Kidney (tissue), 14 donors: ENCODE results near the gene DHX30. TPM values are rescaled to one million over a fixed set of nuclear protein-coding genes. Genes with fewer than 3 reads are reported as not detected.

Experiments
- DNase-seq, 5 donors: peaks; one replicate each; pipeline ENCODE4 v3.0.0-alpha.2; 2013 to 2020
- FAIRE-seq: peaks from 2 replicates; lab custom pipeline; 2012; peaks lifted over from hg19 to GRCh38; lab: Jason Lieb, UNC
- H3K27ac ChIP-seq, 2 donors: one replicate each; pipeline ENCODE4 v1.7.0; 2013; ENCODE audit warnings: low read depth in 2 of 2, low read length in 2 of 2, inconsistent platforms in 1 of 2
- H3K27me3 ChIP-seq: one replicate; pipeline ENCODE4 v1.7.1; 2013; ENCODE audit warnings: low read length, inconsistent platforms; ENCODE audit not compliant: control insufficient read depth, insufficient read depth
- H3K36me3 ChIP-seq, 3 donors: one replicate each; pipeline versions ENCODE4 v1.7.0 to v1.7.1; 2013; ENCODE audit warnings: low read length in 3 of 3, control low read depth in 1 of 3, inconsistent platforms in 1 of 3; ENCODE audit not compliant: insufficient read depth in 3 of 3, control insufficient read depth in 2 of 3
- H3K4me1 ChIP-seq, 3 donors: one replicate each; pipeline versions ENCODE4 v1.7.0 to v1.7.1; 2013; ENCODE audit warnings: low read length in 3 of 3, inconsistent platforms in 1 of 3, low read depth in 1 of 3; ENCODE audit not compliant: control insufficient read depth in 2 of 3, insufficient read depth in 2 of 3
- H3K4me3 ChIP-seq, 3 donors: one replicate each; pipeline versions ENCODE4 v1.7.0 to v1.8.1; 2013; ENCODE audit warnings: low read length in 3 of 3, control low read depth in 1 of 3, inconsistent platforms in 1 of 3
- H3K9ac ChIP-seq, 3 donors: one replicate each; pipeline versions ENCODE4 v1.7.0 to v1.7.1; 2013; ENCODE audit warnings: low read length in 3 of 3, control low read depth in 1 of 3, inconsistent platforms in 1 of 3
- H3K9me3 ChIP-seq, 3 donors: one replicate each; pipeline versions ENCODE4 v1.7.0 to v1.7.1; 2013; ENCODE audit warnings: low read length in 3 of 3, control low read depth in 1 of 3, inconsistent platforms in 1 of 3; ENCODE audit not compliant: control insufficient read depth in 2 of 3, insufficient read depth in 1 of 3
- intact Hi-C: fragments of 100-400 bp; cut with DNase I; formaldehyde crosslinking; loops from one replicate; pipeline ENCODE4 v1.11.1; 2022
- polyA plus RNA-seq: library from polyadenylated mRNA; stranded (reverse); fragments of 350-450 nt; fragmentation: Illumina TruSeq; extraction: RNeasy Lipid Tissue Mini Kit (QIAGEN cat#74804); gene quantifications from one replicate; pipeline ENCODE4 v1.2.3, GENCODE V29; 2014; ENCODE audit warnings: low read depth, low replicate concordance; ENCODE audit not compliant: insufficient read depth
- total RNA-seq: library from RNA; stranded (reverse); fragmentation: NEBNext Ultra II Directional; extraction: Animal tissue kit (Norgen Biotek cat#: 25700); gene quantifications from one replicate; pipeline ENCODE4 v1.2.1, GENCODE V29; 2021
- TF ChIP-seq, protein P1 (sequence below): IDR thresholded peaks from 3 replicates; pipeline ENCODE4 v1.5.1; 2012; ENCODE audit warnings: mild to moderate bottlenecking, moderate library complexity, borderline replicate concordance; ENCODE audit not compliant: insufficient read depth; ENCODE audit errors: extremely low read depth
- donor health status: control.
- donor health status: control.
- donor health status: control.
- donor health status: control.
- donor health status: control.
- donor health status: DM: yes; HTN: yes; CAD: no.
- donor health status: Normal renal cell carcinoma (clear cell type).

The DHX30 gene
- total and polyA plus RNA-seq, 2 donors from 2014 or later: 37.8 to 59.7 TPM

DNA sequence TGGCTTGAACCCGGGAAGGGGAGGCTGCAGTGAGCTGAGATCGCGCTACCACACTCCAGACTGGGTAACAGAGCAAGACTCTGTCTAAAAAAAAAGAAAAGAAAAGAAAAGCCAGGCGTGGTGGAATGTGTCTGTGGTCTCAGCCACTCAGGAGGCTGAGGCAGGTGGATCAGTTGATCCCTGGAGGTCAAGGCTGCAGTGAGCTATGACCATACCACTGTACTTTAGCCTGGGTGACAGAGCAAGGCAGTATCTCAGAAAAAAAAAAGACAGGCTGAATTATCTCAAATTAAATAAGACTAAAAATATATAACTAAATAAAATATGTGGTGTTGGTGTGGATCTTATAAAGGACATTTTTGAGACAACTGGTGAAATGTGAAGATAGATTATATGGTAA lies 41.9 kb upstream of the DHX30 start:
- DNase-seq: no peak
- H3K27ac ChIP-seq: no peak overlapping the region
- intact Hi-C loops: no loop called here
- no peak overlapping the region for H3K4me3 ChIP-seq
- FAIRE-seq: no peak
- H3K36me3 ChIP-seq: peaks cover 0 to 10% (median 2%) of the 10 kb centered on the region in 3 donors
- no peak overlapping the region for H3K9ac ChIP-seq
- H3K9me3 ChIP-seq: no peaks in the 10 kb centered on the region
- H3K4me1 ChIP-seq: no peaks in the 10 kb centered on the region
- H3K27me3 ChIP-seq: no peaks in the 10 kb centered on the region
- TF ChIP-seq, protein P1, sequence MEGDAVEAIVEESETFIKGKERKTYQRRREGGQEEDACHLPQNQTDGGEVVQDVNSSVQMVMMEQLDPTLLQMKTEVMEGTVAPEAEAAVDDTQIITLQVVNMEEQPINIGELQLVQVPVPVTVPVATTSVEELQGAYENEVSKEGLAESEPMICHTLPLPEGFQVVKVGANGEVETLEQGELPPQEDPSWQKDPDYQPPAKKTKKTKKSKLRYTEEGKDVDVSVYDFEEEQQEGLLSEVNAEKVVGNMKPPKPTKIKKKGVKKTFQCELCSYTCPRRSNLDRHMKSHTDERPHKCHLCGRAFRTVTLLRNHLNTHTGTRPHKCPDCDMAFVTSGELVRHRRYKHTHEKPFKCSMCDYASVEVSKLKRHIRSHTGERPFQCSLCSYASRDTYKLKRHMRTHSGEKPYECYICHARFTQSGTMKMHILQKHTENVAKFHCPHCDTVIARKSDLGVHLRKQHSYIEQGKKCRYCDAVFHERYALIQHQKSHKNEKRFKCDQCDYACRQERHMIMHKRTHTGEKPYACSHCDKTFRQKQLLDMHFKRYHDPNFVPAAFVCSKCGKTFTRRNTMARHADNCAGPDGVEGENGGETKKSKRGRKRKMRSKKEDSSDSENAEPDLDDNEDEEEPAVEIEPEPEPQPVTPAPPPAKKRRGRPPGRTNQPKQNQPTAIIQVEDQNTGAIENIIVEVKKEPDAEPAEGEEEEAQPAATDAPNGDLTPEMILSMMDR: no peak

DNA sequence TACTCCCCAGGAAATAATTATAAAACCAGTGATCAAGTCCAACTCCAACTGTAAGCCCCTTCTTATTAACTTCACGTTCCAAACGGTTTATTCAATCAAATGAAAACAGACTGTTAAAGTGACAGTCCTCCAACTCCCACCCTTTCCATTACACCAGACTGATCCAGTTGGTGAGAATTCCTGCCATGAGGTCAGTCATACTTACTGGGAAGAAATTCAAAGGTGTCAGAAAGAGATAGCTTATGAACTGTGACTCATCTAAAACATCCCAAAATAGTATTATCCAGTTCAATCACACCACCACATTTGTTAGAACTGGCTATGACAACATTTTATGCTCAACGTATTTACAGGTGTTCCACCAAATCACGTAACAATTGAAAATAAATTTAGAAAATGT lies 40.7 kb upstream of the DHX30 start:
- no peaks in the 10 kb centered on the region for H3K4me1 ChIP-seq
- DNase-seq: no peak
- H3K9me3 ChIP-seq: no peaks in the 10 kb centered on the region
- no peak overlapping the region for H3K27ac ChIP-seq
- intact Hi-C loops: no loop called here
- H3K4me3 ChIP-seq: no peak overlapping the region
- H3K9ac ChIP-seq: no peak overlapping the region
- peaks cover 0 to 3% (median 0%) of the 10 kb centered on the region in 3 donors for H3K36me3 ChIP-seq
- no peaks in the 10 kb centered on the region for H3K27me3 ChIP-seq
- TF ChIP-seq, protein P1: no peak
- no peak for FAIRE-seq

DNA sequence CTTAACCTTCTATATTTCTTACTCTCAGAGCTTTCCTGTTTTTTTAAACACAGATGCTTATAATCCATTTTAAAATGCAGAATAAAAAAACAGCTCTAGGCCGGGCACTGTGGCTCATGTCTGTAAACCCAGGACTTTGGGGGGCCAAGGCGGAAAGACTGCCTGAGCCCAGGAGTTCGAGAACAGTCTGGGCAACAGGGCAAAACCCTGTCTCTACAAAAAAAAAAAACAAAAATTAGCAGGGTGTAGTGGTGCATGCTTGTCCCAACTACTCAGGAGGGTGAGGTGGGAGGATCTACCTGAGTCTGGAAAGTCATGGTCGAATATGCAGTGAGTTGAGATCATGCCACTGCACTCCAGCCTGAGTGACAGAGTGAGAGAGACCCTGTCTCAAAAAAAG lies 36.8 kb upstream of the DHX30 start:
- H3K27ac ChIP-seq: no peak overlapping the region
- no peak for FAIRE-seq
- no peaks in the 10 kb centered on the region for H3K4me1 ChIP-seq
- H3K9me3 ChIP-seq: no peaks in the 10 kb centered on the region
- H3K4me3 ChIP-seq: no peak overlapping the region
- no peak for DNase-seq
- TF ChIP-seq, protein P1: no peak
- H3K9ac ChIP-seq: no peak overlapping the region
- intact Hi-C loops: no loop called here
- peaks cover 0 to 3% (median 0%) of the 10 kb centered on the region in 3 donors for H3K36me3 ChIP-seq
- H3K27me3 ChIP-seq: no peaks in the 10 kb centered on the region

DNA sequence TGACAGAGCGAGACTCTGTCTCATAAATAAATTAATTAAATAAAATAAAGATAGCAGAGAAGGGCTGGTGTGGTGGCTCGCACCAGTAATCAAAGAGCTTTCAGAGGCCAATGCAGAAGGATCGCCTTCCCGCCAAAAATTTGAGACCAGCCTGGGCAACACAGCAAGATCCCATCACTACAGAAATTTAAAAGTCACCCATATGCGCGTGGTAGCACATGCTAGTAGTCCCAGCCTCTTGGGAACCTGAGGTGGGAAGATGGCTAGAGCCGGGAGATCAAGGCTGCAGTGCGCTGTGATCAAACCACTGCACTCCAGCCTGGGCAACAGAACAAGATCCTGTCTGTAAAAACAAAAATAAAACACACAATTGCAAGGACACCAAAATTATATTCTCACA lies 30.9 kb upstream of the DHX30 start:
- Histone ChIP-seq H3K9me3 (no peaks in the 10 kb centered on the region), H3K4me3 (no peak overlapping the region), H3K36me3 (no peaks in the 10 kb centered on the region), H3K27me3 (no peaks in the 10 kb centered on the region), H3K9ac (no peak overlapping the region), H3K27ac (no peak overlapping the region), H3K4me1 (no peaks in the 10 kb centered on the region)
- FAIRE-seq (no peak), DNase-seq (no peak)
- TF ChIP-seq, protein P1: no peak
- intact Hi-C loops: no loop called here
